IMR-90 (cell line): ENCODE data around the gene CORO7.

Experiments
- CHD1 ChIP-seq: IDR thresholded peaks from 2 replicates; pipeline ENCODE4 v1.6.1; 2012; ENCODE audit warnings: low read depth, low read length, improper control_type of control experiment
- MXI1 ChIP-seq: IDR thresholded peaks from 2 replicates; pipeline ENCODE4 v1.6.1; 2012; ENCODE audit warnings: low read depth, mild to moderate bottlenecking, low read length, moderate library complexity, borderline replicate concordance
- POLR2A ChIP-seq: IDR thresholded peaks from 2 replicates; pipeline ENCODE4 v1.6.1; 2012; ENCODE audit warnings: mild to moderate bottlenecking, low read depth, low read length
- RAD21 ChIP-seq: IDR thresholded peaks from 2 replicates; pipeline ENCODE4 v1.6.1; 2012; ENCODE audit warnings: low read length, improper control_type of control experiment
- RFX5 ChIP-seq: IDR thresholded peaks from 2 replicates; pipeline ENCODE4 v1.8.0; 2012; ENCODE audit warnings: low read depth, mild to moderate bottlenecking, low read length, moderate library complexity
- SMC3 ChIP-seq: fragments of 150-350 bp; IDR thresholded peaks from 2 replicates; pipeline ENCODE4 v1.6.1; 2016; ENCODE audit warnings: low read depth, mild to moderate bottlenecking, antibody characterized with exemption, low read length, moderate library complexity
- TF ChIP-seq, protein P1 (sequence below): conservative IDR thresholded peaks from 2 replicates; pipeline ENCODE4 v1.5.1; 2012; ENCODE audit warnings: mild to moderate bottlenecking, low read depth, low read length, improper control_type of control experiment
- TF ChIP-seq, protein P2 (sequence below): fragments of 150-350 bp; IDR thresholded peaks from 2 replicates; pipeline ENCODE4 v1.6.1; 2016; ENCODE audit warnings: low read depth, mild to moderate bottlenecking, low read length, moderate library complexity, borderline replicate concordance

DNA sequence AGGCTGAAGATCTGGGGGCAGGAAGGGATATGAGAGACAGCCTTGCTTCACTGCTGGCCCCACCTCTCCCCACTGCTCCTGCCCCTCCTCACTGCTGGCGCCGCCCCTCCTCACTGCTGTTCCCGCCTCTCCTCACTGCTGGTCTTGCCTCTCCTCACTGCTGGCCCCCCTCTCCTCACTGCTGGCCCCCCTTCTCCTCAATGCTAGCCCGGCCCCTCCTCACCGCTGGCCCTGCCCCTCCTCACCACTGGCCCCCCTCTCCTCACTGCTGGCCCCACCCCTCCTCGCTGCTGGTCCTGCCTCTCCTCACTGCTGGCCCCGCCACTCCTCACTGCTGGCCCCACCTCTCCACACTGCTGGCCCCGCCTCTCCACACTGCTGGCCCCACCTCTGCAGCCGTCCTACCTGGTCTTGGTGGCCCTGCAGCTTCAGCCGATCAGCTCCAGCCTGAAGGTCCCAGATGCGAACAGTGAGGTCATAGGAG is 55.8 kb downstream of the CORO7 start:
- TF ChIP-seq, protein P1, sequence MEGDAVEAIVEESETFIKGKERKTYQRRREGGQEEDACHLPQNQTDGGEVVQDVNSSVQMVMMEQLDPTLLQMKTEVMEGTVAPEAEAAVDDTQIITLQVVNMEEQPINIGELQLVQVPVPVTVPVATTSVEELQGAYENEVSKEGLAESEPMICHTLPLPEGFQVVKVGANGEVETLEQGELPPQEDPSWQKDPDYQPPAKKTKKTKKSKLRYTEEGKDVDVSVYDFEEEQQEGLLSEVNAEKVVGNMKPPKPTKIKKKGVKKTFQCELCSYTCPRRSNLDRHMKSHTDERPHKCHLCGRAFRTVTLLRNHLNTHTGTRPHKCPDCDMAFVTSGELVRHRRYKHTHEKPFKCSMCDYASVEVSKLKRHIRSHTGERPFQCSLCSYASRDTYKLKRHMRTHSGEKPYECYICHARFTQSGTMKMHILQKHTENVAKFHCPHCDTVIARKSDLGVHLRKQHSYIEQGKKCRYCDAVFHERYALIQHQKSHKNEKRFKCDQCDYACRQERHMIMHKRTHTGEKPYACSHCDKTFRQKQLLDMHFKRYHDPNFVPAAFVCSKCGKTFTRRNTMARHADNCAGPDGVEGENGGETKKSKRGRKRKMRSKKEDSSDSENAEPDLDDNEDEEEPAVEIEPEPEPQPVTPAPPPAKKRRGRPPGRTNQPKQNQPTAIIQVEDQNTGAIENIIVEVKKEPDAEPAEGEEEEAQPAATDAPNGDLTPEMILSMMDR: no peak
- no peak for TF ChIP-seq POLR2A
- TF ChIP-seq RAD21: no peak
- TF ChIP-seq CHD1: no peak
- no peak for TF ChIP-seq MXI1
- TF ChIP-seq, protein P2, sequence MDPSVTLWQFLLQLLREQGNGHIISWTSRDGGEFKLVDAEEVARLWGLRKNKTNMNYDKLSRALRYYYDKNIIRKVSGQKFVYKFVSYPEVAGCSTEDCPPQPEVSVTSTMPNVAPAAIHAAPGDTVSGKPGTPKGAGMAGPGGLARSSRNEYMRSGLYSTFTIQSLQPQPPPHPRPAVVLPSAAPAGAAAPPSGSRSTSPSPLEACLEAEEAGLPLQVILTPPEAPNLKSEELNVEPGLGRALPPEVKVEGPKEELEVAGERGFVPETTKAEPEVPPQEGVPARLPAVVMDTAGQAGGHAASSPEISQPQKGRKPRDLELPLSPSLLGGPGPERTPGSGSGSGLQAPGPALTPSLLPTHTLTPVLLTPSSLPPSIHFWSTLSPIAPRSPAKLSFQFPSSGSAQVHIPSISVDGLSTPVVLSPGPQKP: no peak
- TF ChIP-seq RFX5: no peak
- TF ChIP-seq SMC3: no peak
